ENCODE measurements around the gene SLC50A1.
"Not testable (repeated sequence)": the region's sequence is repeated elsewhere in the genome, so short reads cannot be mapped to it uniquely, and the experiment has no call there.

Gene SLC50A1

DNA sequence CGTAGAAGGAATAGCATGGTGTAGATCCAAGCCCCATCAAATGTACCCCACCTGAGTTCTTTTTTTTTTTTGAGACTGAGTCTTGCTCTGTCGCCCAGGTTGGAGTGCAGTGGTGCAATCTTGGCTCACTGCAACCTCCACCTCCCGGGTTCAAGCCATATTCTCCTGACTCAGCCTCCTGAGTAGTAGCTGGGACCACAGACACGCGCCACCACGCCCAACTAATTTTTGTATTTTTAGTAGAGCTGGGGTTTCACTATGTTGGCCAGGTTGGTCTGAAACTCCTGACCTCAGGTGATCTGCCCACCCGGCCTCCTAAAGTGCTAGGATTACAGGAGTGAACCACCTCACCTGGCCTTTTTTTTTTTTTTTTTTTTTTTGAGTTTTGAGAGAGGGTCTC lies 17.6 kb upstream of the SLC50A1 start:
- H3K4me1 ChIP-seq (ENCODE audit: control insufficient read depth, insufficient read depth, low read length); H3K36me3 ChIP-seq (ENCODE audit: control insufficient read depth, insufficient read depth, low read length); H3K9ac ChIP-seq (ENCODE audit: low read depth, low read length); H3K4me3 ChIP-seq (ENCODE audit: low read depth, low read length); H3K9me3 ChIP-seq (ENCODE audit: control insufficient read depth, insufficient read depth, low read length); H3K27ac ChIP-seq (ENCODE audit: low read depth, low read length): not testable (repeated sequence)
- peaks cover 14% of the 10 kb centered on the region; the same call in 1 of the 2 replicates for H3K27me3 ChIP-seq (ENCODE audit: control insufficient read depth, insufficient read depth, low read length)

DNA sequence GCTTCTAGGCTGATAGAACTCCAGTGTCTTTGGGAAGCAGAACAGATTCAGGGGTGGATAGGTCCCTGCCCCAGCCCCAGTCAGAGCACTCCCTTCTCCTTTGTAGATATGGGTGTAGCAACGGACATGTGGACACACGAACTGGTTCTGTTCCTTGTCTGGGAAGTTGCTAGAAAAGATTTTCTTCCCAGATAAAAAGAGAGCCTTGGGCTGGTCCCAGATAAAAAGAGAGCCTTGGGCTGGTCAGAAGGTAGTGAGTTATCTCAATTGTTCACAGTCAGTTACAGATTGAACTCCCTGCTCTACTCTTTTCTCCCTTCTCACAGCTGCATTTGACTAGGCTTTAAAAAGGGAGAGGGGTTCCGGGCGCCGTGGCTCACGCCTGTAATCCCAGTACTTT lies 15.4 kb upstream of the SLC50A1 start:
- no peaks in the 10 kb centered on the region for H3K36me3 ChIP-seq (ENCODE audit: control insufficient read depth, insufficient read depth, low read length)
- H3K4me3 ChIP-seq (ENCODE audit: low read depth, low read length), result no peak overlapping the region
- peaks cover 10% of the 10 kb centered on the region for H3K4me1 ChIP-seq (ENCODE audit: control insufficient read depth, insufficient read depth, low read length)
- H3K27me3 ChIP-seq (ENCODE audit: control insufficient read depth, insufficient read depth, low read length), result peaks cover 31% of the 10 kb centered on the region
- no peaks in the 10 kb centered on the region for H3K9me3 ChIP-seq (ENCODE audit: control insufficient read depth, insufficient read depth, low read length)
- no peak overlapping the region for H3K9ac ChIP-seq (ENCODE audit: low read depth, low read length)
- no peak overlapping the region for H3K27ac ChIP-seq (ENCODE audit: low read depth, low read length)

DNA sequence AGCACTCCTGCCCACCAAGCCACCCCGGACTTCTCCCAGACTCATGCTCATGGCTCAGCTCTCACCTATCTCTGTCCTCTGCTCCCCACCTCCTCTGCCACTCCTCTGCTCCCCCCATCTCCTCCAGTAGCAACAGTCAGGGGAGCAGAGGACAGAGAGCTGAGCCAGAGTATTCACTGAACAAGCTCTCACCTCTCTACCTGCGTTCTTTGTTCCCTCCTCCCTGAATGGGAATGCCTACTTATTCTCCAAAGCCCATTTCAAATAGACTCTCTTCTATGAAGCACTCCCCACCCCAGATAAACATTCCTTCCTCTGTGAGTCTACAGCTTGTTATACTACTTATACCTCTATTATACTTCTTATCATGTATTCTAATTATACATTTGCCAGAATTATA lies 14.4 kb upstream of the SLC50A1 start:
- no peaks in the 10 kb centered on the region for H3K9me3 ChIP-seq (ENCODE audit: control insufficient read depth, insufficient read depth, low read length)
- no peak overlapping the region for H3K27ac ChIP-seq (ENCODE audit: low read depth, low read length)
- H3K4me1 ChIP-seq (ENCODE audit: control insufficient read depth, insufficient read depth, low read length), result peaks cover 20% of the 10 kb centered on the region
- H3K4me3 ChIP-seq (ENCODE audit: low read depth, low read length), result no peak overlapping the region
- H3K9ac ChIP-seq (ENCODE audit: low read depth, low read length), result no peak overlapping the region
- H3K27me3 ChIP-seq (ENCODE audit: control insufficient read depth, insufficient read depth, low read length), result peaks cover 41% of the 10 kb centered on the region
- no peaks in the 10 kb centered on the region for H3K36me3 ChIP-seq (ENCODE audit: control insufficient read depth, insufficient read depth, low read length)

DNA sequence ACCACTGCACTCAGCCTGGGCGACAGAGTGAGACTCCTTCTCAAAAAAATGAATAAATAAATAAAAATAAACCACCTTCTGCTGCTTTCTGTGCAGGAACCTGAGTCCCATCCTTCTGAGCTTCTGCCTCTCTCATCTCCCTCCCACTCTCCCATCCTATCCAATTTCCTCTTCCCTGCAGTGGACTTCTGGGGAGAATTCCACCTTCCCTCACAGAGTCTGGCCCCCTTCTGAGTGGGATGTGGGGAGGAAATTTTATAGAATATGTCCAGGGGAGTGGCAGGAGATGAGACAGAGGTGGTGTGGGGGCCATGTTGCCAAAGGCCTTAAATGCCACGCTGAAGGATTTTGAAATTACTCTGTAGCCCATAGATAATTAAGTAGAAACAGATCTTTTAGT lies 13.3 kb upstream of the SLC50A1 start:
- H3K4me3 ChIP-seq (ENCODE audit: low read depth, low read length), result no peak overlapping the region
- peaks cover 51% of the 10 kb centered on the region for H3K27me3 ChIP-seq (ENCODE audit: control insufficient read depth, insufficient read depth, low read length)

DNA sequence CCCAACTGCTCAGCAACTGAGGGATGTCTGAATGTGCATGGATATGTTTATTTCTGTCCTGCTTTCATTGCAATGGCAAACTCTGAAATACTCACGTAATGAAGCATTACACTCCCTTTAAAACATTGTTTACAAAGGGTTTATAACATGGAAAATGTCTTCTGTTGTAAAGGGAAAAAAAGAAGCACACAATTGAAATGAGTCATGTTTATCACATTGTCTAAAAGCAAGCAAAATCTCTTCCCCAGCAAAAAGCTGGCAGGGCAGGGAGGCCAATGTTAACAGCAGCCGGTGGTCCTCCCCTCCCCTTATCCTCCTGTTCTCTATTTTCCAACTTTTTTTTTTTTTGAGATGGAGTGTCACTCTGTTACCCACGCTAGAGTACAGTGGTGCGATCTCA lies 11.9 kb upstream of the SLC50A1 start:
- Histone ChIP-seq H3K4me3 (ENCODE audit: low read depth, low read length) (no peak overlapping the region), H3K27me3 (ENCODE audit: control insufficient read depth, insufficient read depth, low read length) (peaks cover 65% of the 10 kb centered on the region), H3K27ac (ENCODE audit: low read depth, low read length) (no peak overlapping the region), H3K36me3 (ENCODE audit: control insufficient read depth, insufficient read depth, low read length) (no peaks in the 10 kb centered on the region), H3K9me3 (ENCODE audit: control insufficient read depth, insufficient read depth, low read length) (no peaks in the 10 kb centered on the region), H3K4me1 (ENCODE audit: control insufficient read depth, insufficient read depth, low read length) (peaks cover 37% of the 10 kb centered on the region), H3K9ac (ENCODE audit: low read depth, low read length) (no peak overlapping the region)

More for the DNA sequence above, 13.3 kb upstream of the SLC50A1 start:
- Histone ChIP-seq H3K4me1 (ENCODE audit: control insufficient read depth, insufficient read depth, low read length) (peaks cover 27% of the 10 kb centered on the region), H3K36me3 (ENCODE audit: control insufficient read depth, insufficient read depth, low read length) (no peaks in the 10 kb centered on the region), H3K27ac (ENCODE audit: low read depth, low read length) (no peak overlapping the region), H3K9me3 (ENCODE audit: control insufficient read depth, insufficient read depth, low read length) (no peaks in the 10 kb centered on the region), H3K9ac (ENCODE audit: low read depth, low read length) (no peak overlapping the region)

DNA sequence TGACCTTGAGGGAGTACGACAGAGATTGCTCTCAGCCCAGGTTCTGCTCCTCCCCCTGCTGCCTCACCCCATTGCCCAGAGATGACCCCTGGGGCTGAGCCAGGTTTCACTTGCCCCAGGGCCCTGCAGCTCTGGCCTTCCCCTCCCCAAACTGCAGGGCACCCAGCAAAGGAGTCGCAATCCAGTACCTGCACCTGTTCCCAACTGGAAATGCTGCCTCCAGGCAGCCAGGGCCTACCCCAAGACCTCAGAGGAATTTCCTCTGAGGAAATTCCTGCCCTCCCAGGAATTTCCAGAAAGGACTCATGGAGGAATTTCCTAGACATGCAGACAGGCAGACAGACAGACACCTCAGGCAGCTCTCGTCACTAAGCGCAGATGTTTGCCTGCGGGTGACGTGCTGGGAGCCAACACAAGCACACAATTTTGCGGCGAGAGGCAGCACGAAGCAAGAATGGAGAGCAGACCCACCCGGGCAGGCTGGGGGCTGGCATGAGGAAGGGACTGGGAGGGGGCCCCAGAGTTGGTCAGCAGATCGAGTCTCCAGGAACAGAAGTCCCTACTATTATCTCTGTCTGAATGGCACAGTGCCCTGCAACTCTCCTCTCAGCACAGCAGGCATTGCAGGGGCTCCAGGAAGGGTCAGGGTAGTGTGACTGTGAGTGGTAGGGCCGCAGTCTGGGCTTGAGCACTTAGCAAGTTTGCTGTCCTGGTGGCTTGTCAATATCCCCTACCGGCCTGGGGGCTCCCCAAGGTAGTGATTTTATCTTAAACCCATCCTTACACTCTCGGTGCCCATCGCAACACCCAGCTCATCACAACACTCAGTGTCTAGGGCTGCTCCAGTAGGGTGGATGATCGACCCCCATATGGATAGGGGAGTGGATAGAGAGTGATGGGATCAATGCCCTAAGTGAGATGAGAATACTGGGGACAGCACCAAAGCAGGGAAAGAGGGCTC lies 10.9 kb upstream of the SLC50A1 start:
- Histone ChIP-seq H3K27me3 (ENCODE audit: control insufficient read depth, insufficient read depth, low read length) (peaks cover 71% of the 10 kb centered on the region), H3K9ac (ENCODE audit: low read depth, low read length) (no peak overlapping the region), H3K4me3 (ENCODE audit: low read depth, low read length) (no peak overlapping the region), H3K9me3 (ENCODE audit: control insufficient read depth, insufficient read depth, low read length) (no peaks in the 10 kb centered on the region), H3K36me3 (ENCODE audit: control insufficient read depth, insufficient read depth, low read length) (no peaks in the 10 kb centered on the region), H3K27ac (ENCODE audit: low read depth, low read length) (no peak overlapping the region), H3K4me1 (ENCODE audit: control insufficient read depth, insufficient read depth, low read length) (peaks cover 47% of the 10 kb centered on the region)

DNA sequence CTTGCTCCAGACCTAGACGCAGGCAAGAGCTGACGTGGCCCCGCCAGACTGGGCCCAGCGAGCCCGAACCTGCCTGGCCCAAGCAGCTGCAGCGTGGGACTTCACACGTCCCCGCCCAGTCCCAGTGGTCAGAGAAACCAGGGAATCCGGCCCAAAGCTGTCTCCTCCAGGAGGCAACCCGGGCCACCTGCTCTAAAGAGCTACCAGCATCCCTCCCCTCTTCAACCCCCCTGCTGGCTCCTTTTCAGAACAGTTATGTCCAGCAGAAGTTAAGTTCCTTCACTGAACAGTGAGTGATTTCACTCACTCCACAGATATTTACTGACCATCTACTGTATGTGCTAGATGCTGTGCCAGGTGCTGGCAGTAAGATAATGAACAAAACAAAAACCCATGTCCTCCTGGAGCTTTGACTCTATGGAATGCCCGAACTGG lies 10.1 kb upstream of the SLC50A1 start:
- peaks cover 64% of the 10 kb centered on the region for H3K27me3 ChIP-seq (ENCODE audit: control insufficient read depth, insufficient read depth, low read length)
- H3K9me3 ChIP-seq (ENCODE audit: control insufficient read depth, insufficient read depth, low read length), result no peaks in the 10 kb centered on the region
- no peak overlapping the region for H3K27ac ChIP-seq (ENCODE audit: low read depth, low read length)
- H3K36me3 ChIP-seq (ENCODE audit: control insufficient read depth, insufficient read depth, low read length), result no peaks in the 10 kb centered on the region
- H3K9ac ChIP-seq (ENCODE audit: low read depth, low read length), result no peak overlapping the region
- peaks cover 52% of the 10 kb centered on the region for H3K4me1 ChIP-seq (ENCODE audit: control insufficient read depth, insufficient read depth, low read length)
- peak overlapping the region; percentile 69 for H3K4me3 ChIP-seq (ENCODE audit: low read depth, low read length)

DNA sequence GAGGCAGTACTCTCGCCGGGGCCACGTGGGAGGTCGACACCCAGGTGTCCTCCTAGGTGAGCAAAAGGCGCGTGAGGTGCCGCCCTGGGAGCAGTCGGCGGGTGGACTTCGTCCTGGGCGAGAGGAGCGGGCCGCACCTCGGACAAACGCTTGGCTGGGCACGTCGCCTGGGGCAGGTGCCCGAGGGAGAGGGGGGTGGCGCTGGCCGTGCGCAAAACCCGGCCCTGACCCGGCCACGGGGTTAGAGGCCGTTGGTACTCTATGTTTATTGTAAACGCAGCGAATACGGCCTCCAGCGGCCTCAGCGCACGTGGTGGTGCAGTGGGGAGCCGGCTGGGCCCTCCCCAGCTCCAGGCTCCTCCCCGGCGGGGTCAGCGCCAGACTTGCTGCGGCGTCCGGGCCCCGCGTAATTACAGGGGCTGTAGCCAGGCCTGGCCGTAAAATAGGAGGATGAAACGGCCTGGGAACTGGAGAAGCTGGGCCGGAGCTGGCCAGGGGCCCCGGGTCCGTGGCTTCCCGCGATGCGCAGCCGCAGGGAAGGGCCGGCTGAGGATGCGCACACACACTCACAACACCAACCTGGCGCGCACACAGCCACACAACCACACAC lies 9.6 kb upstream of the SLC50A1 start:
- no peaks in the 10 kb centered on the region for H3K9me3 ChIP-seq (ENCODE audit: control insufficient read depth, insufficient read depth, low read length)
- H3K27me3 ChIP-seq (ENCODE audit: control insufficient read depth, insufficient read depth, low read length), result peaks cover 63% of the 10 kb centered on the region
- no peak overlapping the region for H3K9ac ChIP-seq (ENCODE audit: low read depth, low read length)
- peak overlapping the region; percentile 16 for H3K27ac ChIP-seq (ENCODE audit: low read depth, low read length)
- H3K36me3 ChIP-seq (ENCODE audit: control insufficient read depth, insufficient read depth, low read length), result no peaks in the 10 kb centered on the region
- H3K4me1 ChIP-seq (ENCODE audit: control insufficient read depth, insufficient read depth, low read length), result peaks cover 57% of the 10 kb centered on the region
- peak overlapping the region; percentile 69 for H3K4me3 ChIP-seq (ENCODE audit: low read depth, low read length)

DNA sequence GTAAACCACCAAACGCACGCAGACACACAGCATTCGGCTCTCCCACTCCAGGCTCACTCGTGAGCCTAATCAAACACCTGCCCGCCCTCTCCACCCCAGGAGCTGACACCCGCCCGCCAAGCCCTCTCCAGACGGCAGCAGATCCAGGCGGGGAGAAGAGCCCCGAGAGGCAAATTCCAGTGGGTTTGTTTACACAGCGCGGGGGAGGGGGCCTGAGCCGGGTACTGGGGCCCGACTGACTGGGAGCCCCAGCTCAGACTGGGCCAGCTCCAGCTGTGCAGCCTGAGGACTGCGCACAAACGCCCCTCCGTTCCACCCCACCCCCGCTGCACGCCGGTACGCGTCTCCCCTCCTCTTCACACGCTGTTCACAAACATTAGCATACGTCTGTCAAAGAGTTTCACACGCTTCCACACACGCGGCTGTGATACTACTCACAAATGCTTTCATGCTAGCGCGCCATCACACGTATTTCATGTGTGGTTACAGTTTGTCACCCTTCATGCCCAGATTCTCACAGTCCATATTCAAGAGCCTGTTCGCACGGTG lies 9.0 kb upstream of the SLC50A1 start:
- H3K4me3 ChIP-seq (ENCODE audit: low read depth, low read length), result peak overlapping the region; percentile 69
- no peaks in the 10 kb centered on the region for H3K9me3 ChIP-seq (ENCODE audit: control insufficient read depth, insufficient read depth, low read length)
- peaks cover 59% of the 10 kb centered on the region for H3K27me3 ChIP-seq (ENCODE audit: control insufficient read depth, insufficient read depth, low read length)
- peaks cover 57% of the 10 kb centered on the region for H3K4me1 ChIP-seq (ENCODE audit: control insufficient read depth, insufficient read depth, low read length)
- no peak overlapping the region for H3K9ac ChIP-seq (ENCODE audit: low read depth, low read length)
- peaks cover 3% of the 10 kb centered on the region; the same call in 1 of the 2 replicates for H3K36me3 ChIP-seq (ENCODE audit: control insufficient read depth, insufficient read depth, low read length)
- peak overlapping the region; percentile 48 for H3K27ac ChIP-seq (ENCODE audit: low read depth, low read length)

DNA sequence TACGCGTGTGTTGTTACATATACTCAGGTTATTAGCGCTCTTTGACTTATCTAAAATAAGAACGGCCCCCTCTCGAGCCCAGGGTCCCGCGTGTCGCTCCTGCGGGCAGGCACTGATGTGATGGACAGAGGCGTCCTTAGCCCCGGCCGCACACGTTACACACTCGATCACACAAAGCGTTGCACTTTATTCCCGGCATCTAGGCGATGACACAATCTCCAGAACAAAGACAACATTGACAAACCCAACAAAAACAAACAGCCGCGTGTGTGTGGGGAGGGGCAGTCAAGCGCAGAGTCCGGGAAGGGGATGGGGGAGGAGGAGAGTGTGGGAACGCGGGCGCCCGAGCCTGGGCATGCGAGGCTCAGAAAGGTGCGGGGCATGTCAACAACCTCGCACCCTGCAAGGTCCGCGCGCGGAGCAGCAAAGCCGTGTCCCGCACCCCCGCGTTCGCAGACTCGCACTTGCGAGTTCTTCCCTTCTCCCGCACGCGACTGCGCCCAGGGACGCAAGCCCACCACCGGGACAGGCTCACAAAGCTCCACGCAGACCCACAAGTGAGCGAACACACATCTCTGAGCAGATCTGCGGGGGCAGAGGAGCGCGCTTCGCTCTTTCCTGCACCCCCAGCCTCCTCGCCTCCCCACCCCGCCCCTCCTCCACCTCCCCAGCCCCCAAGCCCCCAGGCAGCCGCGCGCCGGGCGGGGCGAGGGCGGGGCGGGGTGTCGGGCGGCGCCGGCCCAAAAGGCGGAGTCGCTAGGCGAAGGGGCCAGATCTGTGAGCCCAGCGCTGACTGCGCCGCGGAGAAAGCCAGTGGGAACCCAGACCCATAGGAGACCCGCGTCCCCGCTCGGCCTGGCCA lies 8.3 kb upstream of the SLC50A1 start, which contains the start of gene EFNA1:
TSS of gene EFNA1 (plus strand) at position 772 of the 862 bp plus-strand sequence. CDS start 102 bp downstream, outside the sequence.
- Histone ChIP-seq H3K4me3 (ENCODE audit: low read depth, low read length) (peak within 1 kb of the TSS; percentile 69), H3K27ac (ENCODE audit: low read depth, low read length) (peak within 1 kb of the TSS; percentile 48), H3K27me3 (ENCODE audit: control insufficient read depth, insufficient read depth, low read length) (peaks cover 59% of the 10 kb centered on the region)

More for the DNA sequence above, 8.3 kb upstream of the SLC50A1 start, which contains the start of gene EFNA1:
- Histone ChIP-seq H3K9ac (ENCODE audit: low read depth, low read length) (no peak within 1 kb of the TSS), H3K36me3 (ENCODE audit: control insufficient read depth, insufficient read depth, low read length) (peaks cover 6% of the 10 kb centered on the region; the same call in 1 of the 2 replicates), H3K9me3 (ENCODE audit: control insufficient read depth, insufficient read depth, low read length) (no peaks in the 10 kb centered on the region), H3K4me1 (ENCODE audit: control insufficient read depth, insufficient read depth, low read length) (peaks cover 57% of the 10 kb centered on the region)
